GM19099 (cell line): ENCODE data around the gene PRKAR1B.

ENCODE experiments used
- POLR2A ChIP-seq: IDR thresholded peaks from 3 replicates; pipeline ENCODE4 v1.6.1; 2011; ENCODE audit warnings: low read depth; ENCODE audit not compliant: insufficient read length; ENCODE audit errors: extremely low read depth

PRKAR1B gene

GRCh38 chr7:553636-554111 is 173.4 kb downstream of the PRKAR1B start:
- no peak for TF ChIP-seq POLR2A

GRCh38 chr7:552868-553635 is 174.0 kb downstream of the PRKAR1B start:
- TF ChIP-seq POLR2A, result no peak

GRCh38 chr7:550881-551614 is 176.0 kb downstream of the PRKAR1B start:
- TF ChIP-seq POLR2A, result no peak

GRCh38 chr7:549891-550625 is 177.0 kb downstream of the PRKAR1B start:
- no peak for TF ChIP-seq POLR2A

- no peak for TF ChIP-seq POLR2A
Observed at GRCh38 chr7:549066-549890, 177.8 kb downstream of the PRKAR1B start.

GRCh38 chr7:548401-548800 is 178.7 kb downstream of the PRKAR1B start:
- TF ChIP-seq POLR2A, result no peak

GRCh38 chr7:545470-545869 is 181.6 kb downstream of the PRKAR1B start:
- no peak for TF ChIP-seq POLR2A

- no peak for TF ChIP-seq POLR2A
Observed at GRCh38 chr7:544338-545221, 182.5 kb downstream of the PRKAR1B start.

GRCh38 chr7:543501-544337 is 183.4 kb downstream of the PRKAR1B start:
- TF ChIP-seq POLR2A, result no peak

GRCh38 chr7:542713-543500 is 184.2 kb downstream of the PRKAR1B start:
- no peak for TF ChIP-seq POLR2A

GRCh38 chr7:542131-542712 is 184.9 kb downstream of the PRKAR1B start:
- no peak for TF ChIP-seq POLR2A

- TF ChIP-seq POLR2A, result no peak
Observed at GRCh38 chr7:541661-542060, 185.4 kb downstream of the PRKAR1B start.
